ENCODE results near the gene AHSA1.

AHSA1 gene

GRCh38 chr14:77474479-77475177, 16.7 kb downstream of the AHSA1 start:
- no peak for DNase-seq

DNA sequence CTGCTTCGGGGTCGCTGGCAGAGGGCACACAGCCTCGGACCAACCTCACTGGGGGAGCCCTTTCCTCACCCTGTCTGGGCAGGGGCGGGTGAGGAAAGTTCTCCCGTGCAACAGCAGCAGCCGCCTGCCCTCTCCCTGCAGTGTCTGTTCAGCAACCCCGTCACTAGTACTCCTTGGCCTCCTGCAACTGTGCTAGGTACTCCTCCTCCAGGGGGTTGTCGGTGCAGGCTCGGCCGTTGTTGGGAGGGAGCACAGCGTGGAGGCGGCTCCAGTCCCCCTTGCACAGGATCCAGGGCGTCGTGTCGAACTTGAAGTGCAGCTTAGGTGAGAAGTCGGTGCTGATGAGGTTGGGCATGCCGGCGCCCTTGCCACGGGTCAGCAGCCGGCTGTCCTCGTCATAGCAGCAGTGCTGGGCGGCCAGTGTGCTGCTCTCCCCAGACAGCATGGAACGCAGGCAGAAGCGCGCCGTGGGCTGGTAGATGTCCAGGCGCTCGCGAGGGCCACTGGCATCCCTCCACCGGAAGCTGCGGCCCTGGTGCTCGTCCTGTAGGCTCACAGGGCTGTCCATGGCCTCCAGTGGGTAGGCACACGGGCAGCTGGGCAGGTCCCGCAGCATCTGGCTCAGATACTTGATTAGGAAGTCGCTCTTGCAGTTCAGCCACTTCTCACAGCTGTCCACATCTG, 17.7 kb downstream of the AHSA1 start:
- DNase-seq = no peak

- DNase-seq = no peak
These were observed 20.1 kb downstream of the AHSA1 start for GRCh38 chr14:77478029-77478428.

DNA sequence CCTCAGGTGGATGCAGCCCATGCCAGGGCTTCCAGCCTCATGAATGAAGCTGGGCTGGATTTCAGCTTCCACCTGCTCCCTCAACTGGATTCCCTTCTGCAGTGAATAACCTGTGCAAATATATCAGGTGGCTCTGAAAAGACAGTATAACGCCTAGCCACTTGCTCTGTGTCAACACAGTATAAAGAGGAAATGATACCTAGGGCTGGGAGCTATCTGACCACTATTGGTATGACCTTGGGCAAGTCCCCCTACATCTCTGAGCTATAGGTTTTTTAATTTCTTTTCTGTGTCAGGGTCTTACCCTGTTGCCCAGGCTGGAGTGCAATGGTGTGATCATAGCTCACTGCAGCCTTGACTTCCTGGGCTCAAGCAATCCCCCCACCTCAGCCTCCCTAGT, 20.9 kb downstream of the AHSA1 start:
- DNase-seq = no peak

- no peak for DNase-seq
These were observed 24.5 kb downstream of the AHSA1 start for GRCh38 chr14:77482422-77482821.

DNA sequence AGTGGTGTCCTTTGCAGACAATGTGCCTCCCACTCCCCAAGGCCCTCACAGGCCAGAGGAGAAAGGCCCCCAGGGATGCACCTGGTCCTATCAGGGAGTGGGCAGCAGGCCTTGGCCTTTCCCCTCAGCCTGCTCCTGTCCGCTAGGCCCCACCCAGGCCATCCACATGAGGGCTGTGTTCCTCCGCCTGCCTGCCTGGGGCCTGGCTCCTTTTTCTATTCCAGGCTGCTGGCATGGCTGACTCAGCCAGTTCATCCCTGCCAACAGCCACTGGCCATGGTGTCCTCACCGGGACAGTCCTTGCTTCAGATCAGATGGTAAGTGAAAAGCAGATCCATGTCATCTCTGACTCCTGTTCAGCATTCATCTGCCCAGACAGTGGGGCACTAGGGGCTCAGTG, 27.4 kb downstream of the AHSA1 start:
- peak; percentile 16 for DNase-seq

- DNase-seq = peak; percentile 75
These were observed 28.2 kb downstream of the AHSA1 start for GRCh38 chr14:77485901-77486678.

- no peak for DNase-seq
These were observed 30.7 kb downstream of the AHSA1 start for GRCh38 chr14:77488558-77488957.

- DNase-seq = no peak
These were observed 31.1 kb downstream of the AHSA1 start for GRCh38 chr14:77489041-77489440.

GRCh38 chr14:77490347-77490986, 32.6 kb downstream of the AHSA1 start:
- no peak for DNase-seq

DNA sequence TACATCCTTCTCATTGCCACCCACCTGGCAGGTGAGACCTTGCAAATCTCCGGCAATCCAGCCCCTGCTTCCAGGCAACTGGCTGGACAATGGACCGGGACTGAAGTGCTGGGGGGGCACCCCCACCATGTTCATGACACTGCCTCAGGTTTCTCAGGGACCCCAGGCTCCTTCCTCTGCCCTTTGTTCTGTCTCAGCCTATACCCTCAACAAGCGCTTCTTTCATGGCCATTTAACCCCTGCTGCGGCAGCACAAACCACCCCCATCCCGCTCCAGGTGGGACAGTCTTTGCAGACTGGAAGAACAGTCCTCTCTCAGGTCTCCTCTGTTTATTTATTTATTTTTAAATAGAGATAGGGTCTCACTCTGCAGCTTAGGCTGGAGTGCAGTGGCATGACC, 33.2 kb downstream of the AHSA1 start:
- DNase-seq = no peak

- DNase-seq = no peak
These were observed 37.4 kb downstream of the AHSA1 start for GRCh38 chr14:77495334-77495733.

- DNase-seq = peak; percentile 53
These were observed 40.5 kb downstream of the AHSA1 start, which contains the start of gene ISM2 for GRCh38 chr14:77498120-77498979. Gene ISM2 (minus strand): TSS chr14:77498816. CDS start chr14:77498793, 23 bp downstream.

- DNase-seq = peak; percentile 15
These were observed 41.2 kb downstream of the AHSA1 start for GRCh38 chr14:77498984-77499527.

DNA sequence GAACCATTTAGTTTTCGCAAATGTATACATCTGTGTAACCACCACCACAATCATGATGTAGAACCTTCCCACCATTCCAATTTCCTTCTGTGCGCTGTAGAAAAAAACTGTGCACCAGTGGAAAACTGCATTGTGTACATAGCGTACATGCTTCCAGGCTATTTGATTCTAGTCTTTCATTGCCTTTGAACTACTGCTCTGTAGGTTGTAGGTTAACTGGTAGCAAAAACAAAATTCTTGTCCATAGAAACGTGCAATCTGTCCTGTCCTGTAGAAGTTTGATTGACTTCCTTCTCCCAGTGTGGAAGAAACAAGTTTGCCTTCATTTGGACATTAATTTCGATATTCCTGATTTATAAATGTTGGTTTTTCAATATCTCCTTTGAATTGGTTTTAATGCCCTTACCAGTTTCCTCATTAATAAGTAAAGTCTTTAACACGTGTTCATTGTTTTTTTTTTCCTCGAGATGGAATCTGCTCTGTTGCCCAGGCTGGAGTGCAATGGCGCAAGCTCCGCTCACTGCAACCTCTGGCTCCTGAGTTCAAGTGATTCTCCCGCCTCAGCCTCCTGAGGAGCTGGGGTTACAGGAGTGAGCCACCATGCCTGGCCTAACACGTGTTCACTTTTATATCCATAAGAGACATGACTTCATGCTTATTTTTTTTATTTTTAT, 44.4 kb downstream of the AHSA1 start:
- no peak for DNase-seq

- no peak for DNase-seq
These were observed 45.2 kb downstream of the AHSA1 start for GRCh38 chr14:77503138-77503537.

GRCh38 chr14:77505031-77505430, 47.1 kb downstream of the AHSA1 start:
- no peak for DNase-seq

- no peak for DNase-seq
These were observed 49.9 kb downstream of the AHSA1 start for GRCh38 chr14:77507762-77508161.

DNA sequence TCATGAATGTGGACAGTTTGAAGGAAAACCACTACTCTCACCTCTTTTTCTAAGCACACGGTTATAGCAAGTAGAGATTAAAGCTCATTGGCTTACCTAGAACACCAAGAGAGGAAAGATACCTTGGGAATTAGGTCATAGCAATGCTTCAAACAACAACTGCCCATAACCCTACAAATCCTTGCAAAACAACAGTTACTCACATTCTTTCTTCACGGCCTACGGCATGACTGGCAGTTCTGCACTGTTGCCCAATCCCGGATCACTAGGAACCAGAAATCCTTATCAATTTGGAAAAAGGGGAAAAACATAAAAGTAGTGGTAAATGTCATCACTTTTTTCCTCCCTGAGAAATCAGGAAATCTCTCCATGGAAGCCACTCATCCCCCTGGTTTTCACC, 50.4 kb downstream of the AHSA1 start:
- DNase-seq = peak; percentile 57

DNA sequence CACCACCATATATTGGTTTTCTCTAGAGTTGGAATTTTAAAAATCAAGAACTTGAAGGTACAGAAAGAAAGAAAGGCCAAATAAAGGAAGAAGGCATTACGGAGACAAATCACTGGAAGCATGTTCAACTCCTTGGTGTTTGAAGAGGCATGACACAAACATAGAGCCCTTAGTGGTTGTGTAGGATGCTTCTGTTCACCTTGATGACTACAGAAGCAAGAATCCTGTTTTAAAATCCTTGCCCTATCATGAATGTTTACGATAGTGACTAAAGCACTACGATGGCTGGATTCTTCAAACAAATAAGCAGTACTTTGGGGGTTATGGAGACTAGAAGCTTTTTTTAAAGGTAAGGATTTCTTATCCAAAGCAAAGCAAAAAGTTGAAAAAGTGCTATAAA, 51.0 kb downstream of the AHSA1 start:
- DNase-seq = no peak

DNA sequence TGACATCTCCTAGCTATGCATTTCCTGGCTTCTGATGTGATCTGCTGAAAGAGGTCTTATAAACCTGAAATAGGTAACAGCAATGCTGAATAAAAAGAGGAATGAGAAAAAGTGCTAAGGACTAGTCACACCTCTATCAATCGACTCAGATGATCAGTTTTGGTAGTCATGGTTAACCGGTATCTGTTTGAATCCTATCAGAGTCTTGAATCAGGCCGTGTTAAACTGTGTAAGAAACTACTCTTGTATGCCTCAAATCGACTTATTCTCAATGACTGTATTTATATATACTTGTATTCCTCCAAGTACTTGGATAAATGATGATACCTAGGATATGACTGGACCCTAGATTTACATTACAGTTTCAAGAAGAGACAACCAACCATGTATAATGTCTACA, 51.5 kb downstream of the AHSA1 start:
- DNase-seq = no peak
